Gastroesophageal sphincter (tissue), 3 donors: ENCODE measurements around the gene GRB7.

Experiments
- POLR2AphosphoS5 ChIP-seq: sonication (generic); formaldehyde crosslinking; IDR thresholded peaks from one replicate; pipeline ENCODE4 v1.6.1; 2017; ENCODE audit warnings: antibody characterized with exemption
- TF ChIP-seq, protein P1 (sequence below), 4 experiments: fragments of 200-600 bp in 2 of 4; fragments of 450-650 bp in 2 of 4; sonication (generic) in 1 of 4; IDR thresholded peaks; one replicate each; pipeline ENCODE4 v1.5.1; 2017 to 2019; ENCODE audit warnings: antibody characterized with exemption in 4 of 4, mild to moderate bottlenecking in 2 of 4, moderate library complexity in 2 of 4

DNA sequence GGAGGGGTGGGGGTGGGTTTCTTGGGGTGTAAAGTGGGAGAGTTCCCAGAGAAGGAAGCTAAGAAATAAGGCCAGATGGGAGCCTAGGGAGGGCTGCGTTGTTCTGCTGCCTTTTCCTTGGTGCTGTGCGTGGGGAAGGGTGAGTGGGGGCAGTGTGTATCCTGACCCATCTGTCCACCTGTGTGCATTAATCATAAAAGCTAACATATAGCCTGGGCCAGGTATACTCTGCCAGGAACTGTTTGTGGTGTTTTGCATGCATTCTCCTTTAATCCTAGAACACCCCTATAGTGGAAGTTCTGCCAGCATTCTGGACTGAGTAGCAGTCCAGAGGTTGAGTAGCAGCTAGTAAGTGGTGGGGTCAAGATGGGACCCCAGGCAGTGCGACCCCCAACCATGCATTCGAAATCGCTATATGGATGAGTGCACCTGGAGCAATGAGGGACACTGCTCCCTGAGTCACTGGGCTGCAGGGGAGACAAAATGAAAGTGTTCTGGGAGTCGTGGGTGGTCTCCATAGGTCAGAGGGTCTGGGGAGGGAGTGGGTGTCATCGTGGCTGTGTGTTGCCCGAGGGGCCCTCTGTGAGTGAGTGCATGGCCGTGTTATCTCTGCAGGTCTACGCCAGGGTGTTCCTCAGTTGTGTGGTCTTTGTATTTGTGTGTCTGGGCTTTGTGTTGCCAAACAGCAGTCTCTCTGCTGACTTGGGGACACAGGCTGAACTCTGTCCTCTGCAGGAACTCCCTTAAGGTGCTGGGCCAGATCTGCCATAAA lies 36.5 kb upstream of the GRB7 start:
- TF ChIP-seq, protein P1, sequence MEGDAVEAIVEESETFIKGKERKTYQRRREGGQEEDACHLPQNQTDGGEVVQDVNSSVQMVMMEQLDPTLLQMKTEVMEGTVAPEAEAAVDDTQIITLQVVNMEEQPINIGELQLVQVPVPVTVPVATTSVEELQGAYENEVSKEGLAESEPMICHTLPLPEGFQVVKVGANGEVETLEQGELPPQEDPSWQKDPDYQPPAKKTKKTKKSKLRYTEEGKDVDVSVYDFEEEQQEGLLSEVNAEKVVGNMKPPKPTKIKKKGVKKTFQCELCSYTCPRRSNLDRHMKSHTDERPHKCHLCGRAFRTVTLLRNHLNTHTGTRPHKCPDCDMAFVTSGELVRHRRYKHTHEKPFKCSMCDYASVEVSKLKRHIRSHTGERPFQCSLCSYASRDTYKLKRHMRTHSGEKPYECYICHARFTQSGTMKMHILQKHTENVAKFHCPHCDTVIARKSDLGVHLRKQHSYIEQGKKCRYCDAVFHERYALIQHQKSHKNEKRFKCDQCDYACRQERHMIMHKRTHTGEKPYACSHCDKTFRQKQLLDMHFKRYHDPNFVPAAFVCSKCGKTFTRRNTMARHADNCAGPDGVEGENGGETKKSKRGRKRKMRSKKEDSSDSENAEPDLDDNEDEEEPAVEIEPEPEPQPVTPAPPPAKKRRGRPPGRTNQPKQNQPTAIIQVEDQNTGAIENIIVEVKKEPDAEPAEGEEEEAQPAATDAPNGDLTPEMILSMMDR (IDR thresholded peaks at IDR 0.05), result no peak
- TF ChIP-seq POLR2AphosphoS5, result no peak
